HG03521 (cell line): ENCODE results near the gene TMEM219.
"Not testable (repeated sequence)": the region's sequence is repeated elsewhere in the genome, so short reads cannot be mapped to it uniquely, and the experiment has no call there.

Experiments used
- ATAC-seq: cut with Tn5 transposase; IDR thresholded peaks from one replicate; pipeline ENCODE4 v1.9.1; 2021; ENCODE audit warnings: mild to moderate bottlenecking, moderate library complexity; ENCODE audit not compliant: unreplicated experiment

The TMEM219 gene

DNA sequence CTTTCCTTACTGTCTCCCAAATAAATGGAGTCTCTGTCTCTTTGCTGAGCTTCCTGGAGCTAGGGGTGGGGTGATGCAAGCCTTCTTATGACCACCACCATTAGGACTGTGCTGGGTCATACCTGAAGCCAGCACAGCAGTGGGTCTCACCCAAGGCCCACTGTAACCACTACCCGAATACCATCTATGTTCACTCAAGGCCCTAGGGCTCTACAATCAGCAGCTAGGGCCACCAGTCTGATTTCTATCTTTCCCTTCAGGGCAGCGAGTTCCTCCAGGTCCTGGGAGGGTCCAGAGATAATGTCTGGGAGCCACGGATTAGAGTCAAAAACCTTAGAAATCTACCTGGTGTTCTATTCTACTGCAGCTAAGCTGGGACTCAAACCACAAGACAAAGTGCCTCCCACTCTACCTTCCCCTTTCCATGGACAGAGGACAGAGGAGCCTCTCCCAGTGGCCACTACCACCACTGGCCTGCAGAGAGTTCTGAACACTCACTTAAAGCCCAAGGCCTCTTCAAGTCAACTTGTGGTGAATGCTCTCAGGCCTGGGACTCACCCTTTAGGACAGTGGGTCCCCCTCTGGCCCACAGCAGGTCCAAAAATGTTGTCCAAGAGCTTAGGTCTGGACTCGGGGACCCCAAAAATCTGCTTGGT lies 10.9 kb upstream of the TMEM219 start:
- no peak for ATAC-seq

DNA sequence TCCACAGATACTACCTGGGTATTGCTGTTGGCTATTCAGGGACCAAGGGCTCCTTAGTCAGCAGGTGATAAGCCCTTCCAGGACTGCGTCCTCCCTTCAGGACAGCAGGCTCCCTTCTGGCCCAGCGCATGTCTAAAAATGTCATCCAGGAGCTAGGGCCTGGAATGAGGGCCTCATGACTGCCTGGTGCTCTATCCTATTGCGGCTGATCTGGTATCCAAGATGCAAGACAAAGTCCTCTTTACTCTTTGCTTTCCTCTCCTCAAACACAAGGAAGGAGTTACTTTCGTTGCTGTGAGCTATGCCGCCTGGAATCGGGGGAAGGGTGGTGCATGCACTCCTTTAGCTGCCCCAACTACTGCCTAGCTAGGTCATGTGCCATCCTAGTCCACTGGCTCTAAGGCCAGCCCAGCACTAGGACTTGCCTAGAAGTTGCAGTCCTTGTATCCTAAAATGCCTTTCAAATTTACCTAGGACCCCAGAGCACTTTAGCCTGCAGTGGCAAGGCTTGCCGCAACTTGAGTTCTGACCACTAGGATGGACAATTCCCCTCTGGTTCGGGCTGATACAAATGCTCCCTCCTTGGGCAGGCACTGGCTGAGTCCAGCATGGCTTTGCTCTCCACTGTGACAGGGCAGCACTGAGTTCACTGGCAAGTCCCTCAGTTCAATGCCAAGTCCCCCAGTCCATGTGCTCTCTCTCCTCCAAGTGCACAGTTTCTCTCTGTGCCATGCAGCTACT lies 10.1 kb upstream of the TMEM219 start:
- no peak for ATAC-seq

DNA sequence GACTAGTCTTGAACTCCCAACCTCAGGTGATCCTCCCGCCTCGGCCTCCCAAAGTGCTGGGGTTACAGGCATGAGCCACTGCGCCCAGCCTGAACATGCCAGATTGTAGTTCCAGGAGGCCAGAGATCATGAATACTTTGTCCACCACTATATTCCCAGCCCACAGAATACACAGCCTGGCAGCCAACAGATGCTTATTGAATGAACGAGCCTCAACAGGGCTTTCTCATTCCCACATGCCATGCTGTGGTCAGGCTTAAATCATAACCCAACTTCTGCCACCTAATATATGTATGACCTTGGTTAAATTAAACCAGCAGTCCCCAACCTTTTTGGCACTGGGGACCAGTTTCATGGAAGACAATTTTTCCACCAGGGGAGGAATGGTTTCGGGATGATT lies 3.1 kb upstream of the TMEM219 start:
- no peak for ATAC-seq

DNA sequence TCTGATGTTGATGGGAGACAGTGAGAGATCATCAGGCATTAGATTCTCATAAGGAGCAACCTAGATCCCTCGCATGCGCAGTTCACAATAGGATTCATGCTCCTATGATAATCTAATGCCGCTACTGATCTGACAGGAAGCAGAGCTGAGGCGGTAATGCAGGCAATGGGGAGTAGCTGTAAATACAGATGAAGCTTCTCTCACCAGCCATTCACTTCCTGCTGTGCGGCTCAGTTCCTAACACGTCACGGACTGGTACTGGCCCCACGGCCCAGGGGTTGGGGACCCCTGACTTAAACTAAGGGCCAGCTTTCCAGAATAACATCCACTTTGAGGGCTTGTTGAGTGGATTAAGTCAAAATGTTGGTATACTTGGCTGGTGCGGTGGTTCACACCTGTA lies 2.6 kb upstream of the TMEM219 start:
- ATAC-seq, result no peak

DNA sequence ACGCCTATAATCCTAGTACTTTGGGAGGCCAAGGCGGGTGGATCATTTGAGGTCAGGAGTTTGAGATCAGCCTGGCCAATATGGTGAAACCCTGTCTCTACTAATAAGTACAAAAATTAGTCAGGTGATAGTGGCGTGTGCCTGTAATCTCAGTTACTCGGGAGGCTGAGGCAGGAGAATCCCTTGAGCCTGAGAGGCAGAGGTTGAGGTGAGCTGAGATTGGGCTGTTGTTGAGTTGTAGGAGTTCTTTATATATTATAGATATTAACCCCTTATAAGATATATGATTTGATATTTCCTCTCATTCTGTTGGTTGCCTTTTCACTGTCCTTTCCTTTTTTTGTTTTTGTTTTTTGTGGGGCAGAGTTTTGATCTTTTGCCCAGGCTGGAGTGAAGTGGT lies 2.1 kb upstream of the TMEM219 start:
- not testable (repeated sequence) for ATAC-seq

DNA sequence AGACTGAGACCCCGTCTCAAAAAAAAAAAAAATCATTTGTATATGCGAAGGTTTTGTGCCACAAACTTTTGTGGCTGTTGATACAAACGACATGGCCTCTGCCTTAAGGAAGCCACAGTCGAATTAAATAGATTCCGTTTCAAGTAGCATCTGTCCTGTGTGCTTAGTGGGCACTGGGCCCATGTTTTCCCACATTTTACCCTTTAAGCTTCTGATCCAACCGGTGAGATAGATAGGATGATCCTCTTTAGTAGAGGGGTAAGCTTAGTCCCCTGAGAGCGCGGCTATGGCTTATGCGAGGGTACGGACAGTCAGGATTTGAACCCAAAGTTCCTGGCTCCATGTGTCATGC lies 776 bp upstream of the TMEM219 start:
- ATAC-seq, result no peak

DNA sequence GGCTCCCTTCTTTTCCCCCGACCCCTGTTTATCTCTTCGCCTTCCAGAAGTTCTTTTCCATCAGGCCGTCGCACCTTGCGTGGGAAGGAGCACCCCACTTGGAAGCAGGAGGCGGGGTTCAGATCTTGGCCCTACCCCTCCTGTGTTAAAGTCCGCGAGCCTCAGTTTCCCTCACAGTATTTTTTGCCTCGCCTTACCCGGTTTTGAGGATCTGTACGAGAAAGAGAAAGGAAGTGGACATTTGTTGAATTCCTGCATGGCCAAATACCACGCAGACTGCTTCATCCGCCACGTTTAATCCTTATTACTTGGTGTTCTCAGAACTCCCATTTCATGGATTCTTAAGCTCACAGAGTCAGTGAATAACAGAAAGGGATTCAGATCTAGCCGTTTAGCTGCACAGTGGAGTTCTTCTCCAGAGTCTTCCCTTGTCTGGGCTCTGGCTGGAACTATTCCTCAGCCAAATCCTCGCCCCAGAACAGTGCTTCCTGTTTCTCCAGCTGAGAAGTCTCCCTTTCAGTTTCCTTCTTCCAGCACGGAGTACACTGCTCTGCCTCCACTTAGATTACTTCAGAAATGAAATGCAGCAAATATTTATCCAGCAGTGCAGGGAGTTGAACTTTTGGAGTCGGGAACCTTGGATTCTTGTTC lies 590 bp downstream of the TMEM219 start:
- no peak for ATAC-seq

DNA sequence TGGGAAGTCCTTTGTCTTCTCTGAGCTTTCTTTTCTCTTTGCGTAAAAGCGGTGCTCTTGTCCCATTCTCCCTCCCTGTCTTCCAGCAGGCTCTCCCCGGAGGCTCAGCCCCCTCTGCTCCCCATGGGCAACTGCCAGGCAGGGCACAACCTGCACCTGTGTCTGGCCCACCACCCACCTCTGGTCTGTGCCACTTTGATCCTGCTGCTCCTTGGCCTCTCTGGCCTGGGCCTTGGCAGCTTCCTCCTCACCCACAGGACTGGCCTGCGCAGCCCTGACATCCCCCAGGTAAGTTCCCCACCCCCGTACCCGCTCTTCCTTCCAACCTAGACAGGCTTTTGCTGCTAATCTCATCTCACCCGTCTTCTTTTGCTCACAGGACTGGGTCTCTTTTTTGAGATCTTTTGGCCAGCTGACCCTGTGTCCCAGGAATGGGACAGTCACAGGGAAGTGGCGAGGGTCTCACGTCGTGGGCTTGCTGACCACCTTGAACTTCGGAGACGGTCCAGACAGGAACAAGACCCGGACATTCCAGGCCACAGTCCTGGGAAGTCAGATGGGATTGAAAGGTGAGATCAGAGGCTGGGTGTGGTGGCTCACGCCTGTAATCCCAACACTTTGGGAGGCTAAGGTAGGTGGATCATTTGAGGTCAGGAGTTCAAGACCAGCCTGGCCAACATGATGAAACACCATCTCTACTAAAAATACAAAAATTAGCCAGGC lies 1.3 kb downstream of the TMEM219 start:
- ATAC-seq, result no peak

DNA sequence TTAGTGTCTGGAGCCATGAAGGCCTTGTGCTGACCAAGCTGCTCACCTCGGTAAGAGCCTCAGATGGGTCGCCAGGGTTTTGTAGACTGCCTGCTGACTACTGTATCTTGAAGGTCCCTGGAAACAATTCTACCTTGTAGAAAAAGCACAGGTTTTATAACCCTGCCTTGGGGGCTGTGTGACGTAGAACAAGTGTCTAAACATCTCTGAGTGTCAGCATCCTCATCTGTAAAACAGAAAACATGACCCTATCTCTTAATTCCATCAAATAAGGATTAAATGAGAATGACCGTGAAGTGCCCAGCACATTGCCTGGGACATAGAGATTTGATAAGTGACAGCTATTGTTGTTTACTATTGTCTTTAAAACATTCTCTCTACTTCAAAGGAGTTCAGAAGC lies 6.3 kb downstream of the TMEM219 start:
- ATAC-seq, result no peak

DNA sequence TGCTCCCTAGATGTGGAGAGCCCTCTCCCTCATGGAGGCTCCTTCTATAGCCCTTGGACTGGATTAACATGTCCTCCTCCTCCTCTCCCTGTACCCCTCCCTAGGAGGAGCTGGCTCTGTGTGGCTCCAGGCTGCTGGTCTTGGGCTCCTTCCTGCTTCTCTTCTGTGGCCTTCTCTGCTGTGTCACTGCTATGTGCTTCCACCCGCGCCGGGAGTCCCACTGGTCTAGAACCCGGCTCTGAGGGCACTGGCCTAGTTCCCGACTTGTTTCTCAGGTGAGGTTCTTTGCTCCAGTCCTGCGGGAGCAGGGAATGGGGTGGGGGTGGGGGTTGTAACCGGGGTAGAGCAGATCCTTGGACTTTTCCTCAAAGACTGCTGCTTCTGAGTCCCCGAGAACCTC lies 9.4 kb downstream of the TMEM219 start:
- ATAC-seq, result no peak

DNA sequence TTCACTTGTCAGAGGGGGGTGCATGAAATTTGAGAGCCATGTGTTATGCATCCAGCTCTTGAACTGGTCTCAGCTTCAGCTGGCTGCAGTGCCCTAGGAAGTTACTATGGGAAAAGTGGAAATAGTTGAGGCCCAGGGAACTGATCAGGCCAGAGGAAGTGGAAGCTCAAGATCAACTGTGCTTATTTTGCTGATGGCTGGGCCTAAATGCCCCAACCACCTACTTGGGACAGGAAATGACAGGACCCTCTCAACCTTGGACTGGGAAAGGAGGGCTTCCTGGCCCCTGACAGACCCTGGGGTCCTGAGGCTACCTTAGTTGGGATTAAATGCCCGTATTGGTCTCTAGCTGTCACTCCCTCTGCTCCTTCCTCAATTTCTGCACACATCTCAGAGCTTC lies 10.6 kb downstream of the TMEM219 start:
- ATAC-seq, result no peak

DNA sequence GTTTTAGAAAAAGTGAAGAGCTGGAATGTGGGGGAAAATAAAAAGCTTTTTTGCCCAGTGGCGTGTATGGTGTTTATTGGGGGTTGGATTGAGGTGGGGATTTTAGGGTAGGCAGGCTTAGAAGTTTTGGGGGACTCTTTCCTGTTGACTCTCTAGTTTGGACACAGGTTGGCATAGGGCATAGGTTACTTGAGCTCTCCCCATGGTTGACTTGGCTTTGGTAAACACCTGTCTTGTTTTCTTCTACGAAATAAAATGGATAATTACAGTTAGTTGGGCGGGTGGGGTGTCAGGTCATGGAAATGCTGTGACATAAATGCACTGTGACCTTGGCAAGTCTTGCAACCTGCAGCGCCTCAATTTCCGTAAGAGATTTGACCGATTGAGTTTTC lies 11.1 kb downstream of the TMEM219 start:
- no peak for ATAC-seq

DNA sequence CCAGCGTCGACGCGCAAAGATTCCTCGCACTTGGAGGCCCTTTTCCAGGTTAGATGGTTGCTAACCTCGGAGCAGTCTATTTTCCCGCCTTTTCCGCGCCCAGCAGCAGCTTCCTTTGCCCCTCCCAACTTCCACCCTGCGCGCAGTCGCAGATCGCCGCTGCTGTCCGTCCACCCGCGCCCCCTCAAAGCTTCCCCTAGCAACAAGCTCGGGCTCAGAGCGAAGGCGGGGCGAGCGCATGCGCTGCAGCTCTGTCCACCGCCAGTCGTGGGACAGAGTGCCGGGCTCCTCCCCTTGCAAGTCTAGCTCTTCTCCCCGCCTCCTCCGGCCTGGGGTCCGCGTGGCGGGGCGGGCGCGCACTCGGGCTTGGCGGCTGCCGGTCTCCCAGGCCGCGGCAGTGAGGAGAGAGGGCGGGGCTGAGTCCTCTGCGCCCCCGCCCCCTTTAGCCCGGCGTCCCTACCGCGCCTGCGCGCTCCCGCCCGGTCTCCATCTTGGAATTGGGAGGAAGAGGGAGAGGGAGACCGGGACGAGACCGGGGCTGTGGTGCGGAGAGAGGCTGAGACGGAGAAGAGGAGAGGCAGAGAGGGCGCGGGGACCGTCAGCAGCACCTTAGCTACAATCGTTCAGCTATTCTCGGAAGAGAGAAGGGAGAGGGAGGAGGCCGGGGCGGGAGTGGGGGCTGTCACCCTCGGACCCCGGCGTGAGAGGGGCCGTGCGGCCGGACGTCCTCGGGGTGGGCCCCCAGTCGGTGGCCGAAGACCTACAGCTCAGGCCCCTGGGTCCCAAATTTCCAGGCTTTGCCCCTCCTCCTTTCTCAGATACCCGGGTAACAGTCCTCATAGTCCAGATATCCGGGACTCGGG lies 11.7 kb downstream of the TMEM219 start, which contains the start of gene TAOK2:
TSS of gene TAOK2 (plus strand) at position 485 of the 863 bp plus-strand sequence. CDS start 3,905 bp downstream, outside the sequence.
- peak; percentile 95 for ATAC-seq

DNA sequence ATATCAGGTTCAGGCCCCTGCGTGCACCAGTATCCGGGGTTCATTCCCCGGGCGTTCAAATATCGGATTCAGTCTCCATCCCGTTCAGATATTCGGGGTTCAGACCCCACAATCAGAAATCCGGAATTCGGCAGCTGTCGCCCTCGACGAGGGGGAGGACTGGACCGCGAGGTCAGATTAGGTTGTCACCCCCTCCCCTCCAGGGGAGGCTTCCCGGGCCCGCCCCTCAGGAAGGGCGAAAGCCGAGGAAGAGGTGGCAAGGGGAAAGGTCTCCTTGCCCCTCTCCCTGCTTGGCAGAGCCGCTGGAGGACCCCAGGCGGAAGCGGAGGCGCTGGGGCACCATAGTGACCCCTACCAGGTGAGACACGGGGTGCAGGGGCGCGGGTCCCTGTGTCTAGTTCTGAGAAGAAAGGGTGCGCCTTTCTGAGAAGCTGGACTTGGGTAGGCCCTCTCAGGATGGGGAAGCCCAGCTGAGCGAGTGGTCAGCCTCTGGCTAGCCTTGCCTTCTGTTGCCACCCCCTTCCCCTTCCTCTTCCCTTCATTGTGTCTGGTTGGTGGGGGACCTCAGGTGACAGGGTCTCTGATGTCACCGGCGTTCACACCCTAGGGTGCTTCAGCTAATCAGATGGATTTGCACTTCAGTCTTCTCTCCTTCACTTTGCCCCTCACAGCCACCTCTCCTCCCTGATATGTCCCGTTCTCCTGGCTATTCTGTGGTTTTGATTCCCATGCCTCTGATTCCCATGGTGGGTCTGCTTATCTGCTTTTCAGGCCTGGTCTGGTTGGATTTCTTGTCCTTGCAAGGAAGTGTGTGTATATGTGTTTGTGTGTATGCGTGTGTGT lies 12.6 kb downstream of the TMEM219 start:
- ATAC-seq, result no peak

DNA sequence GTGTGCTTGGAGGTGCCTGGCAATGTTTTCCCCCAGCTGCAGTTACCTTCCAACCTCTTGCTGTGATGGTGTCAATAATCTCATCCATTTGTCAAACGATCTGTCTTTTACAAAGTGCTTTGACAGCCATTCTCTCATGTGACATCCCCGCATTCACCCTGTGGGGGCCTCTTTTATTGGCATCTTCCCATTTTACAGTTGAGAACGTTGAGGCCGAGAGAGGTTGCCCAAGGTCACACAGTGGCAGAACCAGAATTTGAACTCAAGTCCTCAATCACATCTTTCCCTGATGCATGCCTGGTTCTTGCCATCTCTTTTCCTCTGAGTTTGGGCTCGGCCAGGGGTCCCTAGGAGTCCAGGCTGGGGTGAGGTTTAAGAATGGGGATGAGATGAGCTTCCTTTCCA lies 13.3 kb downstream of the TMEM219 start:
- no peak for ATAC-seq

DNA sequence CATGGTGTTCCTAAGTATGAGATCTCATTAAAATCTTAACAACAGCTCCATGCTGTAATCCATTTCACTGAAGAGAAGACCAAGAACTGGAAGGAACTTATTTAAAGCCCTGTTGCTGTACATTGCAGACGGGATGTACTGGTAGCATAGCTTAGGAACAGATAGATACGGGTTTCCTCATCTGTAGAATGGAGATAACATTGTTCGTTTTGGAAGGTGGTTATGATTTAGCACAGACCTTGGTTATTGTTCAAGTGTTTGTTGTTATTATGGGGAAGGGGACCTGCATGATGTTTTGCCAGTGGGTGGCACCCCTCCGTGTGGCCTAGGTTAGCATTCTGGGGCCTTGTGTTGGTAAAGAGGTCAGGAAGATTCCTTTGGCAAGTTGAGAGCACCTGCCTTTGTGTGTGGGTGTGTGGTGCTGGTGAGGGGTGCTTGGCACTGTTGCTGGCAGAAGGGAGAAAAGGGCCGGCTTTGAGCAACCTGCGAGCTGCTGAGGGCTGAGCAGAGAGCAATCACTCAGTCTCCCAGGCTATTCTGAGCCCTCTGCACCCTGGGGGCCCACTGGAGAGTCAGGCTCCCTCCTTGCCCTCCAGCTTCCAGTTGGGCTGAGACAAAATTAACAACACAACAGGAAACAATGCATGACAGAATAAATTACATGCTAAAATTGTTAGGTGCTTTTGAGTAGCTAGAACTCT lies 14.1 kb downstream of the TMEM219 start:
- ATAC-seq, result no peak

DNA sequence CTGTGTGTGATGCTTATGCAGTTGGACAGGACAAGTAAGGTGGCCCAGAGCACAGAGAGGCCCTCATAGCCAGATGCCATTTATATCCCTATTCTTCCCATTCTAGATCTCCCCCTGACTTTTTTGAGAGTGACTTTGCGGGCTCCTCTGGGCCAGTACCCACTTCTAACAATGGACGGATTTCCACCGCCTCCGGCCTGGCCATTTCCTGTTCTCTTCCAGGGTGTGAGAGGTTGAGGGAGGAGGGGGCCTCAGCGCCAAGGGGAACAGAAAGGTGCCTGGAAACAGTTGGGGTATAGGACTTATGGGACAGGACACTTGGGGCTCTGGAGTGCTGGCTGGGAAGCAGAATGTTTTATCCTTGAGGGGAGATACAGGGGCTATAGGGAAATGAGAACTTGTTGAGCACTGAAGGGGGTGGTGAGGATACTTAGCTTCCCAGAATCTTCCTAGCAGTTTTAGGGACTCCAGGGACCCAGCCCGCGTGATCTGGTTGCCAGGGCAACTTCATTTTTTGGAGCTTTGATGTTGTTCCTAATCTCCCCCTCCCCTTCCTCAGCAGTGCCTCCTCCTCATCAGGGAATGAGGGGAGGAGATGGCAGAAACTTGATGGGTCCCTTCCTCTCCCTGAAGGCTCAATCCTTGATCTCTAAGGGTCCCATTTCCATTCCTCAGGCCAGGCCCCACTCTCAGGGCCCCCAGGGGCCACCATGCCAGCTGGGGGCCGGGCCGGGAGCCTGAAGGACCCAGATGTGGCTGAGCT lies 15.4 kb downstream of the TMEM219 start:
- no peak for ATAC-seq

DNA sequence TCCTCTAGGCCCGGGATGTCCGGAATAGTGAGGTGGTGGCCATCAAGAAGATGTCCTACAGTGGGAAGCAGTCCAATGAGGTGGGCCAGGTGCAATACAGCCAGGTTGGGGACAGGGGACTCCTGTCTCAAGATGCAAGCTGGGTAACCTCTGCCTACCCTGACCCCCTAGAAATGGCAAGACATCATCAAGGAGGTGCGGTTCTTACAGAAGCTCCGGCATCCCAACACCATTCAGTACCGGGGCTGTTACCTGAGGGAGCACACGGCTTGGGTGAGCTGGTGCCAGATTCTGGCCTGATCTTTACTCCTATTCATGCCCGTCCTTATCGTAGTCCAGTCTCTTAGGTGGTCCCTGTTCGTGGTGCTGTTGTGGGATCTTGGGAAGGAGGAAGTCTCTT lies 16.2 kb downstream of the TMEM219 start:
- ATAC-seq, result no peak
